Activated naive CD8-positive, alpha-beta T cell treated with anti-CD3 and anti-CD28 coated beads, Interleukin-2, amount 10 ng/mL, durations not matched to agents 7 days and 5 days (primary cell): ENCODE results near the gene TTC6. TPM values are rescaled to one million over a fixed set of nuclear protein-coding genes. Genes with fewer than 3 reads are reported as not detected.

Experiments used
- ATAC-seq: fragments of 150-1000 bp; cut with Tn5 transposase; one replicate; pipeline ENCODE4 v1.10.0; 2021; ENCODE audit warnings: low read depth, moderate library complexity
- POLR2A ChIA-PET: fragments of 350-600 bp; sonication (Branson Sonifier 250); formaldehyde crosslinking; loops from one replicate; lab custom pipeline; 2021; ENCODE audit warnings: antibody characterized with exemption; lab: Charles Lee
- DNase-seq: peaks from one replicate; pipeline ENCODE4 v3.0.0; 2021
- H3K27ac Mint-ChIP-seq: one replicate; pipeline ENCODE4 v1.8.0; 2022; ENCODE audit warnings: mild to moderate bottlenecking, mixed read lengths
- H3K27me3 Mint-ChIP-seq: one replicate; pipeline ENCODE4 v1.8.0; 2022; ENCODE audit warnings: mild to moderate bottlenecking, moderate library complexity, mixed read lengths
- H3K36me3 Mint-ChIP-seq: one replicate; pipeline ENCODE4 v1.8.0; 2021; ENCODE audit warnings: mild to moderate bottlenecking, mixed read lengths
- H3K4me1 Mint-ChIP-seq: one replicate; pipeline ENCODE4 v1.8.0; 2021; ENCODE audit warnings: mixed read lengths
- H3K4me3 Mint-ChIP-seq: one replicate; pipeline ENCODE4 v1.8.0; 2022; ENCODE audit warnings: mild to moderate bottlenecking, moderate library complexity, mixed read lengths
- H3K9me3 Mint-ChIP-seq: one replicate; pipeline ENCODE4 v1.8.0; 2021; ENCODE audit warnings: mixed read lengths
- total RNA-seq, 2 experiments: library from RNA; stranded (reverse); gene quantifications; one replicate each; pipeline ENCODE4 v1.2.3, GENCODE V29; 2021

The TTC6 gene
- total RNA-seq, 2 experiments from 2014 or later: not detected

- DNase-seq (no peak), ATAC-seq (no peak)
- no peaks in the 10 kb centered on the region for H3K4me1 Mint-ChIP-seq
- no peak overlapping the region for H3K4me3 Mint-ChIP-seq
- H3K9me3 Mint-ChIP-seq: peaks cover 11% of the 10 kb centered on the region
- POLR2A ChIA-PET: no interaction called here
- no peak overlapping the region for H3K27ac Mint-ChIP-seq
- no peaks in the 10 kb centered on the region for H3K36me3 Mint-ChIP-seq
- H3K27me3 Mint-ChIP-seq: peaks cover 8% of the 10 kb centered on the region
These were observed 15.6 kb downstream of the TTC6 start for GRCh38 chr14:37610945-37611523.

GRCh38 chr14:37615582-37616289, 20.3 kb downstream of the TTC6 start:
- no peak overlapping the region for H3K27ac Mint-ChIP-seq
- ATAC-seq (no peak), DNase-seq (no peak)
- POLR2A ChIA-PET: no interaction called here
- H3K36me3 Mint-ChIP-seq: no peaks in the 10 kb centered on the region
- H3K4me1 Mint-ChIP-seq: no peaks in the 10 kb centered on the region
- no peak overlapping the region for H3K4me3 Mint-ChIP-seq
- H3K27me3 Mint-ChIP-seq: peaks cover 5% of the 10 kb centered on the region
- H3K9me3 Mint-ChIP-seq: peaks cover 11% of the 10 kb centered on the region

- DNase-seq (no peak), ATAC-seq (no peak)
- peaks cover 11% of the 10 kb centered on the region for H3K9me3 Mint-ChIP-seq
- no peaks in the 10 kb centered on the region for H3K36me3 Mint-ChIP-seq
- peaks cover 2% of the 10 kb centered on the region for H3K27me3 Mint-ChIP-seq
- H3K27ac Mint-ChIP-seq: no peak overlapping the region
- H3K4me3 Mint-ChIP-seq: no peak overlapping the region
- no peaks in the 10 kb centered on the region for H3K4me1 Mint-ChIP-seq
- POLR2A ChIA-PET: no interaction called here
These were observed 21.4 kb downstream of the TTC6 start for GRCh38 chr14:37616853-37617252.

- no peak overlapping the region for H3K27ac Mint-ChIP-seq
- H3K4me1 Mint-ChIP-seq: no peaks in the 10 kb centered on the region
- H3K36me3 Mint-ChIP-seq: no peaks in the 10 kb centered on the region
- H3K4me3 Mint-ChIP-seq: no peak overlapping the region
- H3K9me3 Mint-ChIP-seq: peaks cover 8% of the 10 kb centered on the region
- ATAC-seq (no peak), DNase-seq (no peak)
- POLR2A ChIA-PET: no interaction called here
- peaks cover 6% of the 10 kb centered on the region for H3K27me3 Mint-ChIP-seq
These were observed 22.5 kb downstream of the TTC6 start for GRCh38 chr14:37617864-37618365.

DNA sequence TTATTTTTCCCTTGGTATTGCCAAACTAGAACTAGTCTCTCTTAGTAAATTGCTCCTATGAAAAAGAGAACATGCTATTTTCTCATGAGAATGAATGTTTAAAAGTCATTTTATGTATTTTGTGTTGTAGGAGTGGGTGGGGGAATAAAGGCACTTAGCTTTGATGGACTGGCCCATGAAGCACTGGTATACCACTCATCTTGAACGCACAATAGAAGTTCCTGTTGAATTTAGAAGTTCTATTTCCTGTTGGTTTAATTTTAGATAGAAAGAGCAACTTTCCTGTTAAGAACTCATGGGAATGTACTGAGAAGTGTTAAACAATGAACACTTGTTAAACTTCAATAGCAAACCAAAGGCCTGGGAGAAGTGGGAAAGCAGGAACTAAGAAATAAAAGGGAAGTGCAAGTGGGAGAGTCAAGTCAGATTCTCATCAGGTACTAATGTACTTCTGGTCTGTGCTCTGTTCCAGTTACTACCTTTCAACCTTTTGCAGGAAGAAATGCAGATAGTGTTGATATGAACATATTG, 23.1 kb downstream of the TTC6 start:
- Mint-ChIP-seq H3K27me3 (peaks cover 11% of the 10 kb centered on the region), H3K4me3 (no peak overlapping the region)
- POLR2A ChIA-PET: no interaction called here

DNA sequence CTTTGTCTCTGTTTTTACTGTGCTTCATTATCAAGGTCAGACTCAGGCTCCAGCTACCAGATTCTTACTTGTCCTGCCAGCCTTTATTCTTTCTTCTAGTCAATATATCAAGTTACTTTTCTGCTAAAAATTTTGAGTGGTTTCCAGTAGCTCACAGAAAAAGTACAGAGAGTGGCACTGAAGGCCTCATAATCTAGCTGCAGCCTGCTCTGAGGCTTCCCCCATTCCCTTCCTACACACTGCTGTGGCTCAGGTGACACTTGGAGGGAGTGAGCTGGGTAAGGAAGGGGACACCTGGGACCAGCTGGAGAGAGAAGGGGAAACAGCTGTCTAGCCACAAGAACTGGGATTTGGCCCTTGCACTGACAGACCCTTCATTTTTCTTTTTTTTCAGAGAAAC, 25.4 kb downstream of the TTC6 start:
- ATAC-seq: no peak
- peaks cover 3% of the 10 kb centered on the region for H3K9me3 Mint-ChIP-seq
- no peak overlapping the region for H3K4me3 Mint-ChIP-seq
- H3K27me3 Mint-ChIP-seq: peaks cover 14% of the 10 kb centered on the region
- DNase-seq: no peak
- H3K36me3 Mint-ChIP-seq: no peaks in the 10 kb centered on the region
- H3K4me1 Mint-ChIP-seq: no peaks in the 10 kb centered on the region
- H3K27ac Mint-ChIP-seq: no peak overlapping the region
- POLR2A ChIA-PET: interaction anchor here (0.5 kb wide), 1 partner anchor 1506 kb away, joined by 8 read pairs; no protein-coding TSS in a partner anchor

More for the DNA sequence above, 23.1 kb downstream of the TTC6 start:
- no peak overlapping the region for H3K27ac Mint-ChIP-seq
- no peak for DNase-seq
- no peaks in the 10 kb centered on the region for H3K36me3 Mint-ChIP-seq
- peaks cover 8% of the 10 kb centered on the region for H3K9me3 Mint-ChIP-seq
- no peaks in the 10 kb centered on the region for H3K4me1 Mint-ChIP-seq
- ATAC-seq: no peak

- ATAC-seq (no peak), DNase-seq (no peak)
- no peaks in the 10 kb centered on the region for H3K4me1 Mint-ChIP-seq
- POLR2A ChIA-PET: no interaction called here
- H3K27ac Mint-ChIP-seq: no peak overlapping the region
- no peaks in the 10 kb centered on the region for H3K9me3 Mint-ChIP-seq
- peaks cover 14% of the 10 kb centered on the region for H3K27me3 Mint-ChIP-seq
- no peaks in the 10 kb centered on the region for H3K36me3 Mint-ChIP-seq
- no peak overlapping the region for H3K4me3 Mint-ChIP-seq
These were observed 26.9 kb downstream of the TTC6 start for GRCh38 chr14:37622231-37622923.

- peaks cover 14% of the 10 kb centered on the region for H3K27me3 Mint-ChIP-seq
- no peaks in the 10 kb centered on the region for H3K9me3 Mint-ChIP-seq
- H3K36me3 Mint-ChIP-seq: no peaks in the 10 kb centered on the region
- DNase-seq (no peak), ATAC-seq (no peak)
- H3K4me3 Mint-ChIP-seq: no peak overlapping the region
- no peak overlapping the region for H3K27ac Mint-ChIP-seq
- no peaks in the 10 kb centered on the region for H3K4me1 Mint-ChIP-seq
- POLR2A ChIA-PET: no interaction called here
These were observed 28.1 kb downstream of the TTC6 start for GRCh38 chr14:37623426-37623951.

DNA sequence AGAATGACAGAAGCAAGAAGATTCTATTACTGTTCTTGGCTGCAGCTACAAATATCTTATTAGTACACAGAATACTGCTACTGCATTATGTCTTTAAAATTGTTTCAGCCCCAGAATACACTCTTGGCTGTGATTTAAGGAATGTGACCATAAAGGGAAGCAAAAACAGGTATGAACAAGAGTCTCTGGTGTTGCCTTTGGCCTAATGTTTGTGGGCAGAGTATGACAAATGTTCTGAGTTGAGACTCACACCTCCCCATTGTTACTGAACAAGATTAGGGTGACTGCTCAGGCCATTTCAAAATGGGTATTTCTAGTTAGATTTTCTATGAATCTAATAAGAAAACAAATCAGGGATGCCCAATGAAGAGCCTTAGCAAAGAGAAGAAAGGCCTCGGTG, 28.5 kb downstream of the TTC6 start:
- no peak for ATAC-seq
- Mint-ChIP-seq H3K27me3 (peaks cover 14% of the 10 kb centered on the region), H3K9me3 (no peaks in the 10 kb centered on the region), H3K27ac (no peak overlapping the region), H3K36me3 (no peaks in the 10 kb centered on the region), H3K4me3 (no peak overlapping the region), H3K4me1 (no peaks in the 10 kb centered on the region)
- DNase-seq: no peak
- POLR2A ChIA-PET: no interaction called here

- H3K9me3 Mint-ChIP-seq: peaks cover 7% of the 10 kb centered on the region
- POLR2A ChIA-PET: no interaction called here
- H3K4me1 Mint-ChIP-seq: no peaks in the 10 kb centered on the region
- H3K27me3 Mint-ChIP-seq: peaks cover 13% of the 10 kb centered on the region
- DNase-seq (no peak), ATAC-seq (no peak)
- no peaks in the 10 kb centered on the region for H3K36me3 Mint-ChIP-seq
- H3K4me3 Mint-ChIP-seq: no peak overlapping the region
- no peak overlapping the region for H3K27ac Mint-ChIP-seq
These were observed 30.5 kb downstream of the TTC6 start for GRCh38 chr14:37625597-37626595.

GRCh38 chr14:37637341-37637740, 41.9 kb downstream of the TTC6 start:
- POLR2A ChIA-PET: no interaction called here
- Mint-ChIP-seq H3K27ac (no peak overlapping the region), H3K36me3 (no peaks in the 10 kb centered on the region), H3K4me1 (no peaks in the 10 kb centered on the region), H3K9me3 (peaks cover 1% of the 10 kb centered on the region), H3K4me3 (no peak overlapping the region), H3K27me3 (no peaks in the 10 kb centered on the region)
- ATAC-seq: no peak
- DNase-seq: no peak

DNA sequence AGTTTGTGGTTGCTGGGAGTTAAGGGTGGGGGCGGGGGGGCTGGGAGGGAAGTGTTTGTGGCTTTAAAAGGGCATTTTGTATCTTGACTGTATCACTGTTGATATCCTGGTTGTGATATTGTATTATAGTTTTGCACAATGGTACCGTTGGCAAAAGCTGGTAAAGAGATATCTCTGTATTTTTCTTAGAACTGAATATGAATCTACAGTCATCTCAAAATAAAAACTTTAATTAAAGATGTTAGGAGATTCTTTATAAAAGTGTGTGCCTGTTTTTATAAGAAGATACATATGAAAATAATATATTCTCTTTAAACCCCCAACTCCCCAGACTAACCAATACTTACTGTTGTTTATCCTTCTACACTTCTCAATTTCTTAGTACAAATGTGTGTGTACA, 43.2 kb downstream of the TTC6 start:
- POLR2A ChIA-PET: interaction anchor here (0.8 kb wide), 1 partner anchor 17 kb away, joined by 4 read pairs; no protein-coding TSS in a partner anchor
- Mint-ChIP-seq H3K27ac (no peak overlapping the region), H3K4me3 (no peak overlapping the region), H3K27me3 (no peaks in the 10 kb centered on the region), H3K36me3 (no peaks in the 10 kb centered on the region), H3K9me3 (peaks cover 1% of the 10 kb centered on the region), H3K4me1 (no peaks in the 10 kb centered on the region)
- DNase-seq: no peak
- no peak for ATAC-seq
